ENCODE results near the gene C16orf92.

Gene C16orf92, protein sequence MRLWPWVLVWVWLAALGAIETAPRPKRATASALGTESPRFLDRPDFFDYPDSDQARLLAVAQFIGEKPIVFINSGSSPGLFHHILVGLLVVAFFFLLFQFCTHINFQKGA

DNA sequence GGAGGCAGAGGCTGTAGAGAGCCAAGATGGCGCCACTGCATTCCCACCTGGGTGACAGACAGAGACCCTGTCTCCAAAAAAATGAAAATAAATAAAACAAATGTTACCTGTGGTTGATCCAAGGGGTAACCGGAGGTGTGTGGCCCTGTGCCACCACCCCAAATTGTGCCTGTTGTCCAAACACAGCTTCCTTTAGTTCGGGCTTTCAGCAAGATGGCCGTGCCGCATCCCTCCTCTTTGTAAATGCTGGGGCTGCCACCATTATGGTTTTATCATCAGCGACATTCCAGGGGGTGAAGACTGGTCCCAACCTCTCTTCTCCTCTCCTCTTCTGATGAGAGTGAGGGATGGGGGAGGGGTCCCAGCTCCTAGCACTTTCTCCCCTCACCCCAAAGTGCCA, at the start of gene C16orf92:
TSS of gene C16orf92 (plus strand) at position 312 of the 400 bp plus-strand sequence. CDS start 143 bp downstream, outside the sequence.
- no peak for DNase-seq (ENCODE audit: low spot score)

DNA sequence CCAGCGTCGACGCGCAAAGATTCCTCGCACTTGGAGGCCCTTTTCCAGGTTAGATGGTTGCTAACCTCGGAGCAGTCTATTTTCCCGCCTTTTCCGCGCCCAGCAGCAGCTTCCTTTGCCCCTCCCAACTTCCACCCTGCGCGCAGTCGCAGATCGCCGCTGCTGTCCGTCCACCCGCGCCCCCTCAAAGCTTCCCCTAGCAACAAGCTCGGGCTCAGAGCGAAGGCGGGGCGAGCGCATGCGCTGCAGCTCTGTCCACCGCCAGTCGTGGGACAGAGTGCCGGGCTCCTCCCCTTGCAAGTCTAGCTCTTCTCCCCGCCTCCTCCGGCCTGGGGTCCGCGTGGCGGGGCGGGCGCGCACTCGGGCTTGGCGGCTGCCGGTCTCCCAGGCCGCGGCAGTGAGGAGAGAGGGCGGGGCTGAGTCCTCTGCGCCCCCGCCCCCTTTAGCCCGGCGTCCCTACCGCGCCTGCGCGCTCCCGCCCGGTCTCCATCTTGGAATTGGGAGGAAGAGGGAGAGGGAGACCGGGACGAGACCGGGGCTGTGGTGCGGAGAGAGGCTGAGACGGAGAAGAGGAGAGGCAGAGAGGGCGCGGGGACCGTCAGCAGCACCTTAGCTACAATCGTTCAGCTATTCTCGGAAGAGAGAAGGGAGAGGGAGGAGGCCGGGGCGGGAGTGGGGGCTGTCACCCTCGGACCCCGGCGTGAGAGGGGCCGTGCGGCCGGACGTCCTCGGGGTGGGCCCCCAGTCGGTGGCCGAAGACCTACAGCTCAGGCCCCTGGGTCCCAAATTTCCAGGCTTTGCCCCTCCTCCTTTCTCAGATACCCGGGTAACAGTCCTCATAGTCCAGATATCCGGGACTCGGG, 49.4 kb upstream of the C16orf92 start, which contains the start of gene TAOK2:
TSS of gene TAOK2 (plus strand) at position 485 of the 863 bp plus-strand sequence. CDS start 3,905 bp downstream, outside the sequence.
- peak; percentile 98 for DNase-seq (ENCODE audit: low spot score)

DNA sequence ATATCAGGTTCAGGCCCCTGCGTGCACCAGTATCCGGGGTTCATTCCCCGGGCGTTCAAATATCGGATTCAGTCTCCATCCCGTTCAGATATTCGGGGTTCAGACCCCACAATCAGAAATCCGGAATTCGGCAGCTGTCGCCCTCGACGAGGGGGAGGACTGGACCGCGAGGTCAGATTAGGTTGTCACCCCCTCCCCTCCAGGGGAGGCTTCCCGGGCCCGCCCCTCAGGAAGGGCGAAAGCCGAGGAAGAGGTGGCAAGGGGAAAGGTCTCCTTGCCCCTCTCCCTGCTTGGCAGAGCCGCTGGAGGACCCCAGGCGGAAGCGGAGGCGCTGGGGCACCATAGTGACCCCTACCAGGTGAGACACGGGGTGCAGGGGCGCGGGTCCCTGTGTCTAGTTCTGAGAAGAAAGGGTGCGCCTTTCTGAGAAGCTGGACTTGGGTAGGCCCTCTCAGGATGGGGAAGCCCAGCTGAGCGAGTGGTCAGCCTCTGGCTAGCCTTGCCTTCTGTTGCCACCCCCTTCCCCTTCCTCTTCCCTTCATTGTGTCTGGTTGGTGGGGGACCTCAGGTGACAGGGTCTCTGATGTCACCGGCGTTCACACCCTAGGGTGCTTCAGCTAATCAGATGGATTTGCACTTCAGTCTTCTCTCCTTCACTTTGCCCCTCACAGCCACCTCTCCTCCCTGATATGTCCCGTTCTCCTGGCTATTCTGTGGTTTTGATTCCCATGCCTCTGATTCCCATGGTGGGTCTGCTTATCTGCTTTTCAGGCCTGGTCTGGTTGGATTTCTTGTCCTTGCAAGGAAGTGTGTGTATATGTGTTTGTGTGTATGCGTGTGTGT, 48.5 kb upstream of the C16orf92 start:
- no peak for DNase-seq (ENCODE audit: low spot score)

DNA sequence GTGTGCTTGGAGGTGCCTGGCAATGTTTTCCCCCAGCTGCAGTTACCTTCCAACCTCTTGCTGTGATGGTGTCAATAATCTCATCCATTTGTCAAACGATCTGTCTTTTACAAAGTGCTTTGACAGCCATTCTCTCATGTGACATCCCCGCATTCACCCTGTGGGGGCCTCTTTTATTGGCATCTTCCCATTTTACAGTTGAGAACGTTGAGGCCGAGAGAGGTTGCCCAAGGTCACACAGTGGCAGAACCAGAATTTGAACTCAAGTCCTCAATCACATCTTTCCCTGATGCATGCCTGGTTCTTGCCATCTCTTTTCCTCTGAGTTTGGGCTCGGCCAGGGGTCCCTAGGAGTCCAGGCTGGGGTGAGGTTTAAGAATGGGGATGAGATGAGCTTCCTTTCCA, 47.9 kb upstream of the C16orf92 start:
- no peak for DNase-seq (ENCODE audit: low spot score)

DNA sequence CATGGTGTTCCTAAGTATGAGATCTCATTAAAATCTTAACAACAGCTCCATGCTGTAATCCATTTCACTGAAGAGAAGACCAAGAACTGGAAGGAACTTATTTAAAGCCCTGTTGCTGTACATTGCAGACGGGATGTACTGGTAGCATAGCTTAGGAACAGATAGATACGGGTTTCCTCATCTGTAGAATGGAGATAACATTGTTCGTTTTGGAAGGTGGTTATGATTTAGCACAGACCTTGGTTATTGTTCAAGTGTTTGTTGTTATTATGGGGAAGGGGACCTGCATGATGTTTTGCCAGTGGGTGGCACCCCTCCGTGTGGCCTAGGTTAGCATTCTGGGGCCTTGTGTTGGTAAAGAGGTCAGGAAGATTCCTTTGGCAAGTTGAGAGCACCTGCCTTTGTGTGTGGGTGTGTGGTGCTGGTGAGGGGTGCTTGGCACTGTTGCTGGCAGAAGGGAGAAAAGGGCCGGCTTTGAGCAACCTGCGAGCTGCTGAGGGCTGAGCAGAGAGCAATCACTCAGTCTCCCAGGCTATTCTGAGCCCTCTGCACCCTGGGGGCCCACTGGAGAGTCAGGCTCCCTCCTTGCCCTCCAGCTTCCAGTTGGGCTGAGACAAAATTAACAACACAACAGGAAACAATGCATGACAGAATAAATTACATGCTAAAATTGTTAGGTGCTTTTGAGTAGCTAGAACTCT, 47.0 kb upstream of the C16orf92 start:
- DNase-seq (ENCODE audit: low spot score): no peak

DNA sequence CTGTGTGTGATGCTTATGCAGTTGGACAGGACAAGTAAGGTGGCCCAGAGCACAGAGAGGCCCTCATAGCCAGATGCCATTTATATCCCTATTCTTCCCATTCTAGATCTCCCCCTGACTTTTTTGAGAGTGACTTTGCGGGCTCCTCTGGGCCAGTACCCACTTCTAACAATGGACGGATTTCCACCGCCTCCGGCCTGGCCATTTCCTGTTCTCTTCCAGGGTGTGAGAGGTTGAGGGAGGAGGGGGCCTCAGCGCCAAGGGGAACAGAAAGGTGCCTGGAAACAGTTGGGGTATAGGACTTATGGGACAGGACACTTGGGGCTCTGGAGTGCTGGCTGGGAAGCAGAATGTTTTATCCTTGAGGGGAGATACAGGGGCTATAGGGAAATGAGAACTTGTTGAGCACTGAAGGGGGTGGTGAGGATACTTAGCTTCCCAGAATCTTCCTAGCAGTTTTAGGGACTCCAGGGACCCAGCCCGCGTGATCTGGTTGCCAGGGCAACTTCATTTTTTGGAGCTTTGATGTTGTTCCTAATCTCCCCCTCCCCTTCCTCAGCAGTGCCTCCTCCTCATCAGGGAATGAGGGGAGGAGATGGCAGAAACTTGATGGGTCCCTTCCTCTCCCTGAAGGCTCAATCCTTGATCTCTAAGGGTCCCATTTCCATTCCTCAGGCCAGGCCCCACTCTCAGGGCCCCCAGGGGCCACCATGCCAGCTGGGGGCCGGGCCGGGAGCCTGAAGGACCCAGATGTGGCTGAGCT, 45.8 kb upstream of the C16orf92 start:
- peak; percentile 5 for DNase-seq (ENCODE audit: low spot score)

DNA sequence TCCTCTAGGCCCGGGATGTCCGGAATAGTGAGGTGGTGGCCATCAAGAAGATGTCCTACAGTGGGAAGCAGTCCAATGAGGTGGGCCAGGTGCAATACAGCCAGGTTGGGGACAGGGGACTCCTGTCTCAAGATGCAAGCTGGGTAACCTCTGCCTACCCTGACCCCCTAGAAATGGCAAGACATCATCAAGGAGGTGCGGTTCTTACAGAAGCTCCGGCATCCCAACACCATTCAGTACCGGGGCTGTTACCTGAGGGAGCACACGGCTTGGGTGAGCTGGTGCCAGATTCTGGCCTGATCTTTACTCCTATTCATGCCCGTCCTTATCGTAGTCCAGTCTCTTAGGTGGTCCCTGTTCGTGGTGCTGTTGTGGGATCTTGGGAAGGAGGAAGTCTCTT, 44.9 kb upstream of the C16orf92 start:
- no peak for DNase-seq (ENCODE audit: low spot score)

DNA sequence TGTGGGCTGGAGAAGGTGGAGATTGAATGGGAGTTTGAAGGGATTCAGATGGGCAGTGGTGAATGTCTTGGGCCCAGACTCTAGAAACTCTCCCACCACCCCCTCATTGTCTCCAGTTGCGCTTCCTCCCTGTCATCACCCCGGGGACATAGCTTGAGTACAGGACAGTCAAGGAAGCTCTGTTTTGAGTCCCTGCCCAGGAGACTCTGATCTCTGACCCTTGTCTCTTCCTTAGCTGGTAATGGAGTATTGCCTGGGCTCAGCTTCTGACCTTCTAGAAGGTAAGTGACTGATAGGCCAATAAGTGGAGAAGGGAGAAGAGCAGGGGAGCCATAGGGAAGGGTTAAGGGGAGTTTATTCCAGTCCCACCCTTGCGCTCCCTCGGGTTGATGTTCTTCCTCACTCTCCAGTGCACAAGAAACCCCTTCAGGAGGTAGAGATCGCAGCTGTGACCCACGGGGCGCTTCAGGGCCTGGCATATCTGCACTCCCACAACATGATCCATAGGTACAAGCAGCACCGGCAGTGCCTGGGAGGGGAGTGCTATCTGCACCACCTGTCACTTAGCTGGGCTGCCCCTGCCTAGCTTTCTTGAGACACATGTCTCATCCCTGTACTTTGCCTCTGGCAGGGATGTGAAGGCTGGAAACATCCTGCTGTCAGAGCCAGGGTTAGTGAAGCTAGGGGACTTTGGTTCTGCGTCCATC, 44.3 kb upstream of the C16orf92 start:
- DNase-seq (ENCODE audit: low spot score): peak; percentile 5

DNA sequence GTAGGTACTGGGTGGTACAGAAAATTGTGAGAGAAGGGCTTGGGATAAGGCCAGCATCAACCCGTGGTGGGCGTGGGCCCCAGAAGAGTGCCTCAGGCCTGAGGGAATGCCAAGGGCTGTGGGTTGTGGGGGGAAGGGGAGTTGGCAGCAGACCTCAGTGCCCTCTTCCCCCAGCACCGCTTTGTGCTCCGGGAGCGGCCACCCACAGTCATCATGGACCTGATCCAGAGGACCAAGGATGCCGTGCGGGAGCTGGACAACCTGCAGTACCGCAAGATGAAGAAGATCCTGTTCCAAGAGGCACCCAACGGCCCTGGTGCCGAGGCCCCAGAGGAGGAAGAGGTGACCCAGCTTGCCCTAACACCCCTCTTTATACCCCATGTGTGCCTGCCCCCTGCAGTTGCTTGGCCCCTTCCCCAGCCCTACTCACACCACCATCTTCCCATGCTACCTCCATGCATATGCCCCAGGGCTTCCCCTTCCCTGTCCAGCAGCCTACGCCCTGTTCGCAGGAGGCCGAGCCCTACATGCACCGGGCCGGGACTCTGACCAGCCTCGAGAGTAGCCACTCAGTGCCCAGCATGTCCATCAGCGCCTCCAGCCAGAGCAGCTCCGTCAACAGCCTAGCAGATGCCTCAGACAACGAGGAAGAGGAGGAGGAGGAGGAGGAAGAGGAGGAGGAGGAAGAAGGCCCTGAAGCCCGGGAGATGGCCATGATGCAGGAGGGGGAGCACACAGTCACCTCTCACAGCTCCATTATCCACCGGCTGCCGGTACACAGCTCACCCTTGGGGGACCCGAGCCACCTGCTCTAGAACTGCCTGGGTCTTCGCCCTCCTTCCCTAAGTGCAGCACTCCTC, 40.2 kb upstream of the C16orf92 start:
- DNase-seq (ENCODE audit: low spot score): no peak

DNA sequence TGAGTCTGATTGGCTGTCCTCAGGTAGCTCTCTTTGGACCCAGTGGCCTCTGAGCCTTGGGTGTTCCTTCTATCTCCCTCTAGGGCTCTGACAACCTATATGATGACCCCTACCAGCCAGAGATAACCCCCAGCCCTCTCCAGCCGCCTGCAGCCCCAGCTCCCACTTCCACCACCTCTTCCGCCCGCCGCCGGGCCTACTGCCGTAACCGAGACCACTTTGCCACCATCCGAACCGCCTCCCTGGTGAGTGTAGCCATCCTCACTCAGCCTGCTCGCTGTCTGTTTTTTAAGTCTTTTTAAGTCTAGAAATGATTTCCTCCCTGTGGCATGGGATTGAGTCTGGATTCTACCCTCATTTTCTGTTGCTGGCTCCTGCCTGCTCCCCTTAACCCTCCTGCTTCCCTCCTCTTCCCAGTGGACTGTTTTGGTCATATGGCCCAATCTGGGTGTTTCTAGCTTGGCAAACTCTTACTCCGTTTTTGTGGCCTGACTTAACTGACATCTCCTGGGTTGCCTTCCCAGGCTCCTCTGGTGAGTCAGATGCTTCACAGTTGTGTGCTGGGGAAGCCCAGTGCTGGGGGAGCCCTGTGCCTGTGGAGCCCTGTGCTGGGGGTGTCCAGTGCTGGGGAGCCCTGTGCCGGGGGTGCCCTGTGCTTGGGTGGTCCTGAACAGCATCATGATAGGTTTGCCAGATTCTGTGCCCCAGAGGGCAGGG, 39.4 kb upstream of the C16orf92 start:
- DNase-seq (ENCODE audit: low spot score): no peak

DNA sequence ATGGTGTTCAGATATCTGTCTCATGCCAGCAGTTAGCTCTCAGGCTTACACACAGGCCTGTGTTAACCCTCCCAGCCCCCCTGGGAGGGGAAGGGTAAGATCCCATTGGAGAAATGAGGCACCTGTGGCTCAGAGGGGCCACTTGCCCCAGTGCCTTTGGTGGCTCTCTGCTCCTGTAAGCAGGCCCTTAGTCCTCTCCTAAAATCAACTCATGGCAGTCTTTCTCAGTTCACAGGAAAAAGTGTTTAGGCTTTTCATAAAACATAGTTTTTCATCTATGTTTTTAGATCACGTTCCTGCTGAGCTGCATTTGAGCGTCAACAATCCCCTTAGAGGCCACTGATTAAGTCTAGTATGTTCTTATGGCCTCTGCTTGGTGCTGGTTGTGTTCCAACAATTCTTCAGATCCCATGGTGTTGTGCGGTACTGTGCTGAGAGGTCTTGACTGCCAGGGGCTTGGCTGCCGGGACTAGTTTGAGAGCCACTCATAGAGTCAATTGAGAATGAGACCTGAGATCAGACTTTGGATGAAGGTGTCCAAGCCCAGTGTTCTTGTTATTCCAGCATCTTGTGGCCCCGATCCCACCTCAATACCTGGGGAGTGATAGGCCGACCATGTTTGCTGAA, 38.7 kb upstream of the C16orf92 start:
- no peak for DNase-seq (ENCODE audit: low spot score)

DNA sequence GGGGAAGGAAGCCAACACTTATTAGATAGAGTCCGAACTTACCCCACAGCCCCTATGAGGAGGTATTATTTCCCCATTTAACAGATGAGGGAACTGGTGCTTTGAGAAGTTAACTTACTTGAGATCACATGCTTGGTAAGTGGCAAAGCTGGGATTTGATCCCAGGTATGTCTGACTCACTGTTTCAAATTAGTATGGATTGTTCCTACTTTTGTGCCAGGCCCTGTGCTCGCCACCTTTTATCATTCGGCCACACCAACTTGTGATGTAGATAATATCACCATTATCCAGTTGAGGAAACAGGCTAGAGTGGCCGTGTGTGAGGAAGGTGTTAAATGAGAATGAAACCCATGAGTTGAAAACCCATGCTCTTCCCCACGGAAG, 38.2 kb upstream of the C16orf92 start:
- DNase-seq (ENCODE audit: low spot score): no peak

DNA sequence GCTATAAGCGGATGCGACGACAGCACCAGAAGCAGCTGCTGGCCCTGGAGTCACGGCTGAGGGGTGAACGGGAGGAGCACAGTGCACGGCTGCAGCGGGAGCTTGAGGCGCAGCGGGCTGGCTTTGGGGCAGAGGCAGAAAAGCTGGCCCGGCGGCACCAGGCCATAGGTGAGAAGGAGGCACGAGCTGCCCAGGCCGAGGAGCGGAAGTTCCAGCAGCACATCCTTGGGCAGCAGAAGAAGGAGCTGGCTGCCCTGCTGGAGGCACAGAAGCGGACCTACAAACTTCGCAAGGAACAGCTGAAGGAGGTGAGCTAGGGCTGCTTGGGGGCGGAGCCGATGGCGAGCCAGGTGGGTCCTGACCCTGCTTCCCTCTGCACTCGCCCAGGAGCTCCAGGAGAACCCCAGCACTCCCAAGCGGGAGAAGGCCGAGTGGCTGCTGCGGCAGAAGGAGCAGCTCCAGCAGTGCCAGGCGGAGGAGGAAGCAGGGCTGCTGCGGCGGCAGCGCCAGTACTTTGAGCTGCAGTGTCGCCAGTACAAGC, 37.7 kb upstream of the C16orf92 start:
- no peak for DNase-seq (ENCODE audit: low spot score)

DNA sequence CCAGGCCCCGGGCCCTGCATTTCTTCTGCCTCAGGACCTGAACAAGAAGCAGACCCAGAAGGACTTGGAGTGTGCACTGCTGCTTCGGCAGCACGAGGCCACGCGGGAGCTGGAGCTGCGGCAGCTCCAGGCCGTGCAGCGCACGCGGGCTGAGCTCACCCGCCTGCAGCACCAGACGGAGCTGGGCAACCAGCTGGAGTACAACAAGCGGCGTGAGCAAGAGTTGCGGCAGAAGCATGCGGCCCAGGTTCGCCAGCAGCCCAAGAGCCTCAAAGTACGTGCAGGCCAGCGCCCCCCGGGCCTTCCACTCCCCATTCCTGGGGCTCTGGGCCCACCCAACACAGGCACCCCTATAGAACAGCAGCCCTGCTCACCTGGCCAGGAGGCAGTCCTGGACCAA, 36.8 kb upstream of the C16orf92 start:
- DNase-seq (ENCODE audit: low spot score): no peak

DNA sequence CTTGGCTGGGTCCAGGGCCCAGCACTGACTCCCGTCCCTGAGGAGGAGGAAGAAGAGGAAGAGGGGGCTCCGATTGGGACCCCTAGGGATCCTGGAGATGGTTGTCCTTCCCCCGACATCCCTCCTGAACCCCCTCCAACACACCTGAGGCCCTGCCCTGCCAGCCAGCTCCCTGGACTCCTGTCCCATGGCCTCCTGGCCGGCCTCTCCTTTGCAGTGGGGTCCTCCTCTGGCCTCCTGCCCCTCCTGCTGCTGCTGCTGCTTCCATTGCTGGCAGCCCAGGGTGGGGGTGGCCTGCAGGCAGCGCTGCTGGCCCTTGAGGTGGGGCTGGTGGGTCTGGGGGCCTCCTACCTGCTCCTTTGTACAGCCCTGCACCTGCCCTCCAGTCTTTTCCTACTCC, 36.1 kb upstream of the C16orf92 start:
- DNase-seq (ENCODE audit: low spot score): no peak

DNA sequence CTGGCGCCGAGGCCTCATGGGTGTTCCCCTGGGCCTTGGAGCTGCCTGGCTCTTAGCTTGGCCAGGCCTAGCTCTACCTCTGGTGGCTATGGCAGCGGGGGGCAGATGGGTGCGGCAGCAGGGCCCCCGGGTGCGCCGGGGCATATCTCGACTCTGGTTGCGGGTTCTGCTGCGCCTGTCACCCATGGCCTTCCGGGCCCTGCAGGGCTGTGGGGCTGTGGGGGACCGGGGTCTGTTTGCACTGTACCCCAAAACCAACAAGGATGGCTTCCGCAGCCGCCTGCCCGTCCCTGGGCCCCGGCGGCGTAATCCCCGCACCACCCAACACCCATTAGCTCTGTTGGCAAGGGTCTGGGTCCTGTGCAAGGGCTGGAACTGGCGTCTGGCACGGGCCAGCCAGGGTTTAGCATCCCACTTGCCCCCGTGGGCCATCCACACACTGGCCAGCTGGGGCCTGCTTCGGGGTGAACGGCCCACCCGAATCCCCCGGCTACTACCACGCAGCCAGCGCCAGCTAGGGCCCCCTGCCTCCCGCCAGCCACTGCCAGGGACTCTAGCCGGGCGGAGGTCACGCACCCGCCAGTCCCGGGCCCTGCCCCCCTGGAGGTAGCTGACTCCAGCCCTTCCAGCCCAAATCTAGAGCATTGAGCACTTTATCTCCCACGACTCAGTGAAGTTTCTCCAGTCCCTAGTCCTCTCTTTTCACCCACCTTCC, 35.5 kb upstream of the C16orf92 start:
- no peak for DNase-seq (ENCODE audit: low spot score)

DNA sequence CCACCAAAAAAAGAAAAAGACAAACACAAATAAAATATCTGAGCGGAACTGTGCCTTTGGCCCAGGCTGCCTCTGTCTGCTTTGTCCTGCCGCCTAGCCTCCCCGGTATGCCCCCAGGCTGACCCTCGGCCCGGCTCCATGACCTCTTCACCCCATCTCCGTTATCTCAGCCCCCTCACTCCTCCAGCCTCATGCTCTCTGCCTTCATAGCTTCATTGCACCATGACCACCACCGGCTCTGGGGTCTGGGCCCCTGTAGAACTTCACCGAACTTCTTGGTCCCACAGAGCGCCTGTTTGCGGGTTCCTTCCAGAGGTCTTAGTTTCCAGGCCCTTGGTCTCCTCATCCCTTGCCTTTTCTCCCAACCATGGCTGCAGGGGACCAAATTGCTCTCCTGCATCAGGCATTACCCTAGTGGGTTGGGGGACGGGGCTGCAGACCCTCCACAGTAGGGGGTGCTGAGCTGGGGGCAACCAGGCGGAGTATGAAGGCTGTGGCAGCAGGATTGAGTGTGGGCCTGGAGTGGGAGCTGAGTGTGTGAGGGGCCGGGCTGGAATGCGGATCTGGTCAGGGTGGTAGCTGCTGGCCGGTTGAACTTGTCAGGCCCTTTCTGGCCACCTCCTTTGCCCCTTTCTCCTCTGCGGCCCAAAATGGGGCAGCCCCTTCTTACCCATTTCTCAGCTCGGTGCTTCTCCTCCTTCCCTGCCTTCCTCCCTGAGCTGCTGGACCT, 34.5 kb upstream of the C16orf92 start:
- no peak for DNase-seq (ENCODE audit: low spot score)

All from D341Med (cell line).